Hematopoietic multipotent progenitor cell treated with erythropoietin and hydrocortisone succinate and interleukin-3 and kit ligand, for 4 days (in vitro differentiated cells): ENCODE results near the gene ECE1.

Experiments used
- DNase-seq: peaks from one replicate; pipeline ENCODE4 v3.0.0-alpha.2; 2015

Gene ECE1

DNA sequence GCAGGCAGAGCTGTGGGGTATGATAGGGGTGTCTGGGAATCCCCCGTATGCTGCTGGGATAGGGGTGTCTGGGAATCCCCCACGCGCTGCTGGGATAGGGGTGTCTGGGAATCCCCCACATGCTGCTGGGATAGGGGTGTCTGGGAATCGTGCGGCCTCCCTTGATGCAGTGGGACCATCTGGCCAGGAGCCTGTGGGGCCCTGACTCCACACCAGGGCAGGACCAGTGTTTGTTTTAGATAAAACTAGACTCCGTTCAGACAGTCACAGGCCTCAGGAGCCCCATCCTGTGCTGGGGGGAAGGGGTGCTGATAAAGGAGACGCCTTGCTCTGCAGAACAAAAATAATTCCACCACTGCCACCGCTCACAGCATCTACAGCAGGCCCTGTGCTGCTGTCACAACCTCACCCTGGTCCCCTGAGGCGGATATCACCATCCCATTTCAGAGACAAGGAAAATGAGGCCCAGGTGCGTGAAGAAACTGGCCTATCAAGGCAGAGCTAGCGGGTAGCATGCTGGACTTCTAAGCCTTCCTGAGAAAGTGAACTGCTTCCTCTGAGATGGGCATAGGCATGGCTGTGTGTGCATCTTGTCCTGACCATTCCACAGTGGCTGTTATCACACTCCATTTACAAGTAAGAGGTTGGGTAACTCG lies 24.0 kb downstream of the ECE1 start:
- peak; percentile 90 for DNase-seq

DNA sequence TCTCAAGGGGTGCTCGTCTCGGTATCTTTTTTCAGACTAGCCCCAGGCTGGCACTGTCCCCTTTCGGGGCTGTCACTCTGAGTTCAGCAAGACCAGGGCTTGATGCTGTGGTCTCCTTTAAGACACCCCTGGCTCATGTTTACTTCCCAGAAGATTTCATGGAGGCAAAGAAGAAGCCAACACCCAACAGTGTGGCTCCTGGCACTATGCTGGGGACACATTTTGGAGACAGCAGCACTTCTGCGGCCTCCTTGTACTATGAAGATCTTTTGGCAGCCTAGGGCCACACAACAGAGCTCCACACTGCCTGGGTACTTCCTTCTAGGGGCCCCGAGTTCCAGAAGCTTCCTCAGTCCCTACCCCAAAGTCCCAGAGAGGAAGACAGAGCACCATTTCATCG lies 24.6 kb downstream of the ECE1 start:
- no peak for DNase-seq

DNA sequence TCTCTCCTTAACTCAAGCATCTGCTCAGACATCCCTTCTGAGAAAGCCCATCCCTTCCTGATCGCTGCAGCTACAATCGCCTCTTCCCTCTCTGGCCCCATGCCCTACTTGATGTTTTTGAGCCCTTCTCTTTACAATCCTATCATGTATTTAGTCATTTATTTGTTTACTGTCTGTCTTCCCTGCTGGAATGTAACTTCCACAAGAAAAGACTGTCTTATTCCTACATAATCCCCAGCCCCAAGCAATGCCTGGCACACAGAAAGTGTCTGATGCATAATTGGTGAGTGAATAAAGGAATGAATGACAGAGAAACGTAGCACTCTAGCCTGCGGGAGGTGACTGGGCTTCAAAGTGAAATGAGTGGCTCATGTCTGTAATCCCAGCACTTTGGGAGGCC lies 25.4 kb downstream of the ECE1 start:
- no peak for DNase-seq

DNA sequence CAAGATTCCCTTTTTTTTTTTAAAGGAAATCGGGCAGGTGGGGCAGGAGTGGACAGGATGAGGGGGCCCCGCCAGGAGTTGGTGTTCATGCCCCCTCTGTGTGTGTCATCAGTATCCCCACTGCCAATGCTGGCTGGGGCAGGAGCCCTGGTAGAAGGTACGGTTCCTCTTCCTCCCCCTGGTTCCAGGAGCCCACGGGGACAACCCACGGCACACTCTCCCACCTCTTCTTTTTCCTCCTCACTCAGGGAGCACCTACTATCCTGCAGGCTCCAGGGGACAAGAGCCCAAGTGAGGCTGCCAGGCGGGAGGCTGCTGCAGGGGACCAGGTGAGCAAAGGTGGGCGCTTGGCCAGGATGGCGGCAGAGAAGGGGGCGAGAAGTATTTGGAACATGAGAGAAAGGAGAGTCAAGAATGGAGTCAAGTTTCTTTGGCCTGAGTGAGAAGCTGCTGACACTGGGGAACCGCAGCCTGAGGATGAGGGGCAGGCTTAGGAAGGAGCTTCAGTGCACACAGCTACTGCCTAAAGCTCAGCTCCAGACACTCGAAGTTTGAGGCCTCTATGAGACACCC lies 26.5 kb downstream of the ECE1 start:
- no peak for DNase-seq

DNA sequence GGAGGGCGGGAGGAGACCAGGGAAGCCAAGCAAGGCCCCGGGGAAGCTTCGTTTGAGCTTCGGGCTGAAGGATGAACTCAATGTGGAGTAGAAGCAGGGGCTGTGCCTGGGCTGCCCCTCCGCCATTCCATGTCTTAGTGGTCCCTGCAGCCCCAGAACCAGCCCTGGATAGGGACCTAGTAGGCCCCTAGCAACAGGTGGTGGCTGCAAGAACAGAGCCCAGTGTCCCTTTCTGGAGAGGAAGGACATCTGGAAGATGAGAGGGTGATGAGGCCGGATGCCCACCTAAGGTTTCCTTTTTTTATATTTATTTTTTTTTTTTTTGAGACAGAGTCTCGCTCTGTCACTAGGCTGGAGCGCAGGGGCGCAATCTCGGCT lies 27.2 kb downstream of the ECE1 start:
- no peak for DNase-seq

DNA sequence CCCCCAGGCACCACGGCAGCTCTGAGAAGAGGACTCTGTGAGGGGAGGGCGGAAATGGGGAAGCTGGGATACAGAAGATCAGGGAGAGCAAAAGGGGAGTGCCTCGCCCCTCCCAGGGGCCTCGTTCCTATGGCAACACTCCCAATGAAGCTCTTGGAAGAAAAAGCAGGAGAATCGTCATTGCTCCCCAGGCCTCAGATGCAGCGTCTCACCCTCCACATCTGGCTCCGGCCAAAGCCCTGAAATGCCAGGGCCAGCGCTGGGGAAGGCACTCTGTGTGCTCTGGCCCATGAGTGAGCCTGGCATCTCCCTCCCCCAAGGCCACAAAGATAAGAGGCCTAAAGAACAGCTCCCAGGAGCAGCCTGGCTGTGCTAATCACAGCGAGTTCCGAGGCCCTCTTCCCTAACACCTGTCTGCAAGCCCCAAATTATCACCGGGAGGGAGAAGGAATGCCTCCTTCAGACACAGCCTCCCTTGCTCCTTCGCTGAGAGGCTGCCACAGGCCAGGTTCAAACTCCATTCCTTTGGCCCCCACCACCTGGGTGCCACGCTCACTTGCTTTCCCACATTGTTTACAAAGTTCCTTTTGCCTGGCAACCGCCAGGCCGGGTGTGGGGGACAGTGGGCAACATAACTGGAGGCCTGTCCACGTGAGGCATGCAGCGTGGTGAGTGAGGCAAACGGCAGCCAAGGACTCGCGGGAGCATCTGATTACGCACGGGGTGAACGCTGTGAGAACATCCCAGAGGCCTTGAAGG lies 27.8 kb downstream of the ECE1 start:
- DNase-seq = peak; percentile 67

DNA sequence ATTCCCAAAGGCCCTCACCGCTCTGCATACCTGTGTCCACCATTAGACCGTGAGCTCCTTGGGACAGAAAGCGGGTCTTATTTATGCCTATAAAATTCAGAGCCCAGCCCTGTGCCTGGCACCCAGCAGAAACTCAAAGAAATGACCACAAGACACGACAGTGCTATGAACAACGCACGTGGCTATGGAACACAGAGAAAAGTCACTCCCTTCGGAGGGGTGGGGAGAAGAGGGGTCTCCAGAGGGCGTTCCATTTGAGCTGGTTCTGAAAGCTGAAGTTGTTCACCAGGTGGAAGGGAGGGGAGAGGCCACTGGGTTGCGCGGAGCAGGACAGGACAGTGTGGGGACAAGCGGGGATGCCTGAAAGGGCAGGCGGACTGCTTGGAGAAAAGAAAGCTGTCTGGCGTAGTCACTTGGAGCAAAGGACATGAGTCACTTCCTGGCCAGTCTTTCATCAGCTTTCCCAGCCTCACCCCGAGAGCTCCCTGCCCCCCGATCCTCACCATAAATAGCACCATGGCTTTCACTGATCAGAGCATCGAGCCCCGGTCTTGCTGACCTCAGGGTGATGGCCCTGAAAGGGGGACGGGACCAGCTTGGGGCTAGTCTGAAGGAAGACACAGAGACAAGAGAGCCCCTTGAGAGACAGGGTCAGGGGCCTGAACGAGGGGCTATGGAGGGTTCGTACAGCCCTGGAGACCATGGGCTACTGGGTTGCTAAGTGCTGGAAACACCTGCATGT lies 28.5 kb downstream of the ECE1 start:
- peak; percentile 84 for DNase-seq

DNA sequence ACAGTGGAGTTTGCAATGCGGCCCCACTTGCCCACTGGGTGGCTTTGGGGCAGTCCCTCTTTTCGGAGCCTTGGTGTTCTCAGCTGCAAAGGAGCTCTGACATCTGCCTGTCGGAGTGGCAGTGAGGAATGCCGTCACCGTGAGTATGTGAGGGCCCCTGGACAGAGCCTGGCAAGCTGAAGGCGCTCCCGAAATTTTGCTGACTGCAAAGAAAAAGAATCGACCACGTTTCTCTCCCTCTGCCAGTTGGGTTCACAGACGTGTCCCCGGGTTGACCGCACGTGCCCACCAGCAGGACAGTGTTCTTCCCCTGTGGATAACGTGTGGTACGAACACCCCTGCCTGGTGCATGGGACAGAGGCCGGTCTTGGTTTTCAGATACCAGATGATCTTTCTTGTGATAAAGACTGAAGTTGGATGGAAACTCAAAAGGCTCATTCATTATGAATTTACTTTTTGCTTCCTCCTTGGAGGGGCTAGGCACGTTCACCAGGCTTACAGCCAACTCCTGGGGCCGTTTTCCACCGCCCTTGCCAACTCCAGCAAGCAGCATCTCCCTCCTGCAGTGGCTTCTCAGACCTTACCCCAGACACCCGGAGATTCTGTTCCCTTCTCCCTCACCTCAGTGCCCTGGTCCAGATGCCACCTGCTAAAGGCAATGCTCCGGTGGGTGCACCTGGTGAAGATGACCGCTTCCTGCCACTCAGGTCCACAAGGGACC lies 29.7 kb downstream of the ECE1 start:
- DNase-seq = no peak

DNA sequence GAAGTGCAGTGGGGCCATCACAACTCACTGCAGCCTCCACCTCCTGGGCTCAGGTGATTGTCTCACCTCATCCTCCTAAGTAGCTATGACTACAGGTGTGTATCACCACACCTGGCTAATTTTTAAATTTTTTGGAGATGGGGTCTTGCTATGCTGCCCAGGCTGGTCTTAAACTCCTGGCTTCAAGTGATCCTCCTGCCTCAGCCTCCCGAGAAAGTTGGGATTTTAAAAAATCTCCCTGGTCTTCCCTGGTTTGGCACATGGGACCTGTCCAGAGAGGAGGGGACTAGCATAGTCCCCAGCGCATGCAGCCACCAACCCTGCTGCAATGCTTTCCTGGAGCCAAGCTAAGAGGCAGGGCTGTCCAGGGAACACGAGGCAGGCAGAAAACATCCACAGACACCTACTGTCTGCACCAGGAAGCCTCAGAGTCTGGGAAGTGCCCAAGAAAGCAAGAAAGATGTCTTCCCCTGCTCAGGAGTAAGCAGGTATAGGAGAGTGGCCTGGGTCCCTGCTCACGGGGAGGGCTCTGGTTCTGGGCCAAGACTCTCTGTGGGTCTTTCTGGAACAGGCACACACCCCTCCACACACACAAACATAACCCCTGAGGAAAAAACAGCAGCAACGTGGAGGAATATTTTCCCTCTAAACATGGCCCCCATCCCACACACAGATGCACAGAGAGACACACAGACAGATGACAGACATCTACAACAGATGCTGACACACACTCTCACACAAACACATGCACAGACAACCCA lies 30.8 kb downstream of the ECE1 start:
- no peak for DNase-seq

DNA sequence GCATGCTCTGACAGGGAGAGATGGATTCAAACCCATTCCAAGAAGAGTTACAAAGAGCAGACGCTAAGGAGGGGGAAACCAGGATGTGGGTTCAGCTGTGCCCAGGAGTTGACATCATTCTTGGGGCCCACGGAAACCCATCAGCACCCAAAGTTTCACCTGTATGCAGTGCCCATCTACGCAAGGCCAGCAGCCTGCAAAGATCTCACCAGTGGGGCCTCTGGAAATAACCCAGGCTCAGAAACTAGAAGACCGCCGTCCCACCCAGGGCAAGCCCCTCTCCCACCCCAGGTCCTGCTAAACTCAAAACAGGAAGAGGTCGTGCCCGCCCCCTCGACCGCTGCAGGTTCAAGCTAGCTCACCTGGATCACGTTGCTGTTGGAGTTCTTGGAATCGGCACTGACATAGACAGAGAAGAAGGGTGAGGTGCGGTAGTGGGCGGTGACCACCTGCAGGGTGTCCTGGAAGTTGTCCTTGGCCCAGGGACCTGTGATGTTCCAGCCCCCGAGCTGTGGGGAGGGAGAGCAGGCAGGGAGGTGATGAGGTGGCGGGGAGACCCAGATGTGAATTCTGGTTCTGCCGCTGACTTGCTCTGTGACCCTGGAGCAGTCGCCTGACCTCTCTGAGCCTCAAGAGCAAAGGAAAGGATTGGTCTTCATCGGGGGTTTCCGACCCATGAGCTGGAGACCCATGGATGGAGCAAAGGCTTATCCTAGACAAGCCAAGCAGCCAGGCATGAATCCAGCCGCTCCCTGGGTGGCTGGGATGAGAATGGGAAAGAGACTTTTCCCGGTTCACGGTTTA lies 31.7 kb downstream of the ECE1 start:
- no peak for DNase-seq

DNA sequence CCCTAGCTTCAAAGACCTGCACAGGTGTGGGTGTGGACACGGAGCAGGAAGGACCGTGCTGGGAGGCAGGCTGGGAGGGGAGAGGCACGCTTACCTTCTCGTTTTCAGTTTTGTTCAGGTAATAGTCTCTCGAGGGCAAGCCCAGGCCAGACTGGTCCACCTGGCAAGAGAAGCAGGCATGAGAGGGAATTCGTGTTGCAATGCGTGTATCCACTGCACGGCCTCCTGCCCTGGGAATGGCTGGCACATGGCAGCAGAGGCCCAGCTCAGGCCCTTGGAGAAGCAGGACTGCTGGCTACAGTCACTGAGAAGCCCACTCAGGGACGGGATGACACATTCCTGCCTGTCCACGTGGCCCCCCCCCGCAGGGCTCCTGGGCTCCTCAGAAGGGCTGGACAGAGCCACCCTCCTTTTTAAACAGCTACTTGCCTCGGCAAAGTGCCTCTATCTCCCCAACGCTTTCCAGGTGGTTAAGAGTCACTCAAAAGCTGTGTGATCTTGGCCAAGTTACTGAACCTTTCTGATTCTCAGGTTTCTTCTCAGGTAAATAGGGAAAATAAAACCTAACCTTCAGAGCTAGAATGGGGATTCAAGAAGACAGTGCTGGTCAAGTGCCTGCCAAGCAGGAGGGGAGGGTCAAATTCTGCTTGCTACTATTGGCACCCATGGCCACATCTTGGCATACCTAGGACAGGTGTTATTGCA lies 32.7 kb downstream of the ECE1 start:
- no peak for DNase-seq

DNA sequence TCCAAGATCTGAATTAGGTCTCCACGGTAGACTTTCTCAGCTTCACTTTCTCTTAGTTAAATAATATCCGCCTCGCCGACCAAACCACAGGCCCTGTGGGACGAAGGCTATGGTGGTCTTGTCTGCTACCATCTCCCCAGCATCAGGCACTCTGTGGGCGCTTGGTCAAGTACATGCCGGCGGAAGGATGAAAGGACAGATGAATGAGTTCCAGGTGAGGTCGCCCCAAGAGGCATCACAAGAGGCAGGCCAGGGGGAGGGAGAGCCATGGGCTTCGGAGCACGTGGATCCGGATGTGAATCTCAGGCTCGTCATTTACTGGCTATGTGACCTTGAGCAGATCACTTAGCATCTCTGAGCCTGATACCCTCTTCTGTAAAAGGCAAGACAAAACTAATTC lies 33.5 kb downstream of the ECE1 start:
- DNase-seq = no peak

DNA sequence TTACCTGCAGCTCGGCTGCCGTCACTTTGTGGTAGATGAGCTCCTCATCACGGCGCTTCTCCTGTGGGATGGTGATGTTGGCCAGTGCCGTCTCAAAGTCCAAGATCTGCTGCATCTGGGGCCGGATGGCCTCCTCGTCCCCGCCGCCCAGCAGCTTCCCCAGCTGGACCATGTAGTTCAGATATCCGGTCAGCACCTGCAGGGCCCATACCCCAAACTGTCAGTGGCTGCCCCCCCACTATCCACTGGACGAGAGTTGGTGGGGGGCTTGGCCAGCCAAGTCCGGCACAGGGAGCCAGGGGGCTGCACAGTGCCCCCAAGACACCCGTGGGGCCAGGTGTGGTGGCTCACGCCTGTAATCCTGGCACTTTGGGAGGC lies 34.3 kb downstream of the ECE1 start:
- DNase-seq = no peak

DNA sequence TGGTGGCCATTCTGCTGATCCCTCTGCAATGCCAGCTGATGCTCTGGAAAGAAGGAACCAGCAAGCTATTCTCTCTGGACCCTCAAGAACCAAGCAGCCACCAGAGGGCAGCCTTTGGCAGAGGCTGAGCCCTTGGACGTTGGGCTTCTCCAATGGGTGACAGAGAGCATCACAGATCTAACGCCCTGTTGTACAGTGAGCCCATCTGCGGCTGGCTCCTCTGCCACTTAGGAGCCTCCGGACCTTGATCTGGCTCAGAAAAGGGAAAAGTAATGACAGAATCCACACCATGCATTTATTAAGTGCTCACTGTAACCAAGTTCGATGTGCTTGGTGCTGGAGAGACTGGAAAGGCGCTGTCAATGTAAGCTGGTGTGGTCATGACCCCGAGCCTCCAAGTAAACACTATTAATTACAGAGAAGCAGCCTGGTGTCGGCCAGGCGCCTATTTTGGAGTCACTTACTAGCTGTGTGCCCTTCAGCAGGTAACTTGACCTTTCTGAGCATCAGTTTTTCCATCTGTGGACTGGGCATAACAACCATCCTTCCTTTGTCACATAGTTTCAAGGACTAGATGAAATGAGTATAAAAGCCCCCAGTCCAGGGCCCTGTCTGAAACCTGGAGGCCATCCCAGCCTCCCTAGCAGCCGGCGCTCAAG lies 34.9 kb downstream of the ECE1 start:
- DNase-seq = peak; percentile 95

DNA sequence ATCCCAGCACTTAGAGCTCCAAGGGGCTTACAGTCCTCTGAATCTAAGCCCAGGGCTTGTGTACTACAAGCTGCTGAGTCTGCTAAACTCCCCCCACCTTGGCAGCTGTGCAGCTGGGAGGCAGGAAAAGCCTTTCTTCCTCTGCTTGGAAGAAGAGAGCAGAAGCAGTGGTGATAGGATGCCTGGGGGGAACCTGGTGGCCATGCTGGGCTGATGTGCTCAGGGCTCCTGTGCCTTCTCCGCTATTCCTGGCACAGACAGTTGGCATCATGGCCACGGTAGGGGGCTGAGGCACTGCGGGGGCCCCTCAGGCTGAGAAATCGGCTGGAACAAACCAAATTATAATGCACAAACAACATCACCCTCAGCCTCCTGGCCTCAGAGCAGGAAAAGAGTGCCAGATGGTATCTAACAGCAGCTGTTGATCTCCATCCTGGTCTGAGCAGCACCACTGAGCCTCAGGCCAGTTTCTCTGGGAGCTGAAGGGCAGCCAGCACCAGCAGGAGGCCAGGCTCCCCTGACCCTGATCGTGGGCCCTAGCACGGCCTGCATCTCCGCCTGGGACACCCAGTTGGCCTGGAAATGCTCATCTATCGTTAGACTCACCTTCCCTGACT lies 35.8 kb downstream of the ECE1 start:
- DNase-seq = no peak

DNA sequence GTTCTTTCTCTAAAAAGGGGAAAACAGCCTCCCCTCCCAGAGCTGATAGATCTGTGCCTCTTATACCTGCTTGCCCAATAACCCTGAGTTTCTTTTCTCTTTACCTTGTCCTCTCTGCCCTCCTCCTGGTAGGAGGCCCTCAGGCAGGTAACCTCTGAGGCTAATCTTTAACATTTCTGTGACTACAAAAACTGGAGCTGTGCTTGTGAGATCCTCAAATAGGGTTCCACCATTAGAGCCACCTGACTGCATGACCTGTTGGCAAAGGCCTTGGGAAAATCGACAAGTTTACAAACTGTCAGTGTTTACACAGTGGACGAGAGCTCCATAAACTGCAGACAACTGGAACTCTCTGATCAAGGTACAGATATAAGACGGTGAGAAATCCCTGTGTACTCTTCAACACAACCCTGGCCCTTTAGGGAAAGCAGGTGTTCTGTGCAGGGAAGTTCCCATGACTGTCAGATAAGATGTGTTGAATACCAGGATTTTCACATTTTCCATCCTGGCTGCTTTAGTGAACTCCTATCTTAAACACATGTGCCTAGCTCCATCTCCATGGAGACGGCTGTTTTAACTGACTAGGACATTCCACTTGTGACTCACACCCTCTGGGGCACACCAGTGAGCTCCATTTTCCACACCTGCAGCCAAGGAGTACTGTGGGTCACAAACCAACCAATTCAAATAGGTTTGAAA lies 38.3 kb downstream of the ECE1 start:
- DNase-seq = no peak

DNA sequence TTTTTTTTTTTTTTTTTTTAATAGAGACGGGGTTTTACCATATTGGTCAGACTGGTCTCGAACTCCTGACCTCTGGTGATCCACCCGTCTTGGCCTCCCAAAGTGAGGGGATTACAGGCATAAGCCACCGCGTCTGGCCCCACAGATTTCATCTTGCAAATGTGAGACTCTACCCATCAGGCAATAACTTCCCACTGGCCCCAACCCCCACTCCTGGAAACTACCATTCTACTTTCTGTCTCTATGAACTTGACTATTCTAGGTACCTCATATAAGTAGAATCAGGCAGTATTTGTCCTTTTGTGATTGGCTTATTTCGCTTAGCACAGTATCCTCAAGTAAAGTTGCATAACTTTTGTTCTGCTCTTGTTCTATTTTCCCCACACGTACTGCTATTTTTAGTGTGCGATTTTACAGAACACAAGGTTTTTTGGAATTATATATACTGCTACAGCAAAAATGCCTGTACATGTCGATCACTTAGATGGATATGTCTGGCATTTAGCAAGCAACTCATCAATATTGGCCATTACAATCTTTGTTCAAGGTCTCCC lies 40.2 kb downstream of the ECE1 start:
- no peak for DNase-seq

DNA sequence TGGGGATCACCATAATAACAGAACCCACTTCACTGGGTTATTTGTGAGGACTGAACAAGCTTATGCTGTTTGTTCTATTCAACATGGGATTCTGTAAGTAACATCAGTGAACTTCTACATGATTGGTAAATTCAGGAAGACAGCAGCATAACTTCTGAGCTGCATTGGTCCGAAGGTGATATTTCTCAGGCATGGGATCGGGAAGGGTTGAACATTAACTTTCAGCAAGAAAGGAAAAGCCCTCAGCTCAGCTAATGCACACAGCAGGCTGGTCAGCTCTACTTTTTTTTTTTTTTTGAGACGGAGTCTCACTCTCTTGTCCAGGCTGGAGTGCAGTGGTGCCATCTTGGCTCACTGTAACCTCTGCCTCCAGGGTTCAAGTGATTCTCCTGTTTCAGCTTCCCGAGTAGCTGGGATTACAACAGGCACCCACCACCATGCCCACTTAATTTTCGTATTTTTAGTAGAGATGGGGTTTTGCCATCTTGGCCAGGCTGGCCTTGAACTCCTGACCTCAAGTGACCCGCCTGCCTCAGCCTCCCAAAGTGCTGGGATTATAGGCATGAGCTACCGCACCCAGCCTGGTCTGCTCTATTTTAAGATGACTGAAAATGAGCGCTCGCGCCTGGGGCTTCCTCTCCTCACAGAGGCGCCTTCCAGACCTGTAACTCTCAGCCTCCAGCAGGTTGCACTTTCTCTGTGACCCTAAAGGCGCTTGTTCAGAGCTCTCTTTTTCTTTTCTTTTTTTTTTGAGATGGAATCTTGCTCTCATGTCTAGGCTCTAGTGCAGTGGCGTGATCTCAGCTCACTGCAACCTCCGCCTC lies 42.2 kb downstream of the ECE1 start:
- no peak for DNase-seq
